GM12872 (cell line): Measurements from ENCODE around the gene CLDN20.

Source experiments
- TF ChIP-seq, protein P1 (sequence below): IDR thresholded peaks from 3 replicates; pipeline ENCODE4 v1.5.1; 2011; ENCODE audit warnings: low read depth, mild to moderate bottlenecking, low read length, moderate library complexity; ENCODE audit not compliant: insufficient read depth

CLDN20 gene

DNA sequence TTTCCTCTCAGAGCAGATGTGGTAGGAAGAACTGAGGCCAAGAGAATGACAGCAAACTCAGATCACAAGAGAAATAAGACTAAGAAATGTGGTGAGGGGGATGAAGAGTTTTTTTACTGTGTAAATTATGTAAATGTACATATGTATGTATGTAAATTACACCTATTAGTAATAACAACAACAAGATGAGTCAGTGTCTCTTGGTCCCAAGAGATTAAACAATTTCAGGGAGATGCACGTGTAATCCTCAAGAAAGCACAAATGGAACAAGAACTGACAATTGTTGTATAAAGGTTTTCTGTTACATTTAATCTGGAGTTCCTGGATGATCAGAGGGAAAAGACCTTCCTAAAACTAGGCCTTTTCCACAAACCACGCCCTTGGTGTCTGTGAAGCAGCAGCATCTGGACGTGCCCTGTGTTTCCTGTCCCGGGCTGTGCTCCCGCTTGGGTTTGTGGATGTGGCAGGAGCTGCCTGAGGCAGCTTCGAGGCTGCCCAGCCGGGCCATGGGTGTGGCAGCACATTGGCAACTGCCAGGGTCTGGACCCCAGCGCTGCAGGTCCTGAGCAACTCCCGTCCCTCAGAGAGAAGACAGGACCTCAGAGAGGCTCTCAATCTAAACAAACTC is 994 bp downstream of the CLDN20 start:
- TF ChIP-seq, protein P1, sequence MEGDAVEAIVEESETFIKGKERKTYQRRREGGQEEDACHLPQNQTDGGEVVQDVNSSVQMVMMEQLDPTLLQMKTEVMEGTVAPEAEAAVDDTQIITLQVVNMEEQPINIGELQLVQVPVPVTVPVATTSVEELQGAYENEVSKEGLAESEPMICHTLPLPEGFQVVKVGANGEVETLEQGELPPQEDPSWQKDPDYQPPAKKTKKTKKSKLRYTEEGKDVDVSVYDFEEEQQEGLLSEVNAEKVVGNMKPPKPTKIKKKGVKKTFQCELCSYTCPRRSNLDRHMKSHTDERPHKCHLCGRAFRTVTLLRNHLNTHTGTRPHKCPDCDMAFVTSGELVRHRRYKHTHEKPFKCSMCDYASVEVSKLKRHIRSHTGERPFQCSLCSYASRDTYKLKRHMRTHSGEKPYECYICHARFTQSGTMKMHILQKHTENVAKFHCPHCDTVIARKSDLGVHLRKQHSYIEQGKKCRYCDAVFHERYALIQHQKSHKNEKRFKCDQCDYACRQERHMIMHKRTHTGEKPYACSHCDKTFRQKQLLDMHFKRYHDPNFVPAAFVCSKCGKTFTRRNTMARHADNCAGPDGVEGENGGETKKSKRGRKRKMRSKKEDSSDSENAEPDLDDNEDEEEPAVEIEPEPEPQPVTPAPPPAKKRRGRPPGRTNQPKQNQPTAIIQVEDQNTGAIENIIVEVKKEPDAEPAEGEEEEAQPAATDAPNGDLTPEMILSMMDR: no peak

GRCh38 chr6:155265843-155266535 is 2.2 kb downstream of the CLDN20 start:
- TF ChIP-seq, protein P1: no peak

- TF ChIP-seq, protein P1: no peak
These were observed 3.6 kb downstream of the CLDN20 start for GRCh38 chr6:155267411-155267810.

GRCh38 chr6:155268088-155268867 is 4.5 kb downstream of the CLDN20 start:
- TF ChIP-seq, protein P1: peak; percentile 57

- TF ChIP-seq, protein P1: no peak
These were observed 6.0 kb downstream of the CLDN20 start for GRCh38 chr6:155269765-155270164.

- TF ChIP-seq, protein P1: no peak
These were observed 6.8 kb downstream of the CLDN20 start for GRCh38 chr6:155270561-155271091.

GRCh38 chr6:155271145-155271544 is 7.3 kb downstream of the CLDN20 start:
- TF ChIP-seq, protein P1: no peak
